Measurements from ENCODE around the gene TBPL1.
"Not testable (repeated sequence)": the region's sequence is repeated elsewhere in the genome, so short reads cannot be mapped to it uniquely, and the experiment has no call there.

DNA sequence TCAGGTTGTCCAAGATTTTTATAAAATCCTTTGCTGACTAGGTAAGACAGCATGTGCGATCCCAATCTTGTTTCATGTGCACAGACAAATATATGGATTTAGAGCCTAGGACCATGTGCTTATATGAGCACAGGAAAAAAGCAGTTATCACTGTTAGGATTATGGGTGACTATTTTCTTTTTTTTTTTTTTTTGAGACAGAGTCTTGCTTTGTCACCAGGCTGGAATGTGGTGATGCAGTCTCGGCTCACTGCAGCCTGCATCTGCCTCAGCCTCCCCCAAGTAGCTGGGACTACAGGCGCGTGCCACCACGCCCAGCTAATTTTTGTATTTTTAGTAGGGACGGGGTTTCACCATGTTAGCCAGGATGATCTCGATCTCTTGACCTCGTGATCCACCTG lies 14.8 kb downstream of the TBPL1 start:
- TF ChIP-seq, protein P1, sequence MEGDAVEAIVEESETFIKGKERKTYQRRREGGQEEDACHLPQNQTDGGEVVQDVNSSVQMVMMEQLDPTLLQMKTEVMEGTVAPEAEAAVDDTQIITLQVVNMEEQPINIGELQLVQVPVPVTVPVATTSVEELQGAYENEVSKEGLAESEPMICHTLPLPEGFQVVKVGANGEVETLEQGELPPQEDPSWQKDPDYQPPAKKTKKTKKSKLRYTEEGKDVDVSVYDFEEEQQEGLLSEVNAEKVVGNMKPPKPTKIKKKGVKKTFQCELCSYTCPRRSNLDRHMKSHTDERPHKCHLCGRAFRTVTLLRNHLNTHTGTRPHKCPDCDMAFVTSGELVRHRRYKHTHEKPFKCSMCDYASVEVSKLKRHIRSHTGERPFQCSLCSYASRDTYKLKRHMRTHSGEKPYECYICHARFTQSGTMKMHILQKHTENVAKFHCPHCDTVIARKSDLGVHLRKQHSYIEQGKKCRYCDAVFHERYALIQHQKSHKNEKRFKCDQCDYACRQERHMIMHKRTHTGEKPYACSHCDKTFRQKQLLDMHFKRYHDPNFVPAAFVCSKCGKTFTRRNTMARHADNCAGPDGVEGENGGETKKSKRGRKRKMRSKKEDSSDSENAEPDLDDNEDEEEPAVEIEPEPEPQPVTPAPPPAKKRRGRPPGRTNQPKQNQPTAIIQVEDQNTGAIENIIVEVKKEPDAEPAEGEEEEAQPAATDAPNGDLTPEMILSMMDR (IDR thresholded peaks at IDR 0.05; ENCODE audit: low read length): not testable (repeated sequence)
- TF ChIP-seq EZH2 (optimal IDR thresholded peaks at IDR 0.05; ENCODE audit: low read depth, low read length): not testable (repeated sequence)
